Upper lobe of left lung (tissue), 4 donors: ENCODE results near the gene ALS2.

ENCODE experiments used
- CTCF ChIP-seq, 6 experiments: fragments of 450-650 bp in 4 of 6; fragments of 200-600 bp in 2 of 6; sonication (generic) in 2 of 6; IDR thresholded peaks; one replicate each; pipeline ENCODE4 v1.5.1; 2016 to 2019; ENCODE audit warnings: antibody characterized with exemption in 6 of 6
- POLR2A ChIP-seq, 4 donors: fragments of 450-650 bp; IDR thresholded peaks; one replicate each; pipeline ENCODE4 v1.5.1; 2016 to 2017; ENCODE audit warnings: antibody characterized with exemption in 4 of 4, mild to moderate bottlenecking in 2 of 4

DNA sequence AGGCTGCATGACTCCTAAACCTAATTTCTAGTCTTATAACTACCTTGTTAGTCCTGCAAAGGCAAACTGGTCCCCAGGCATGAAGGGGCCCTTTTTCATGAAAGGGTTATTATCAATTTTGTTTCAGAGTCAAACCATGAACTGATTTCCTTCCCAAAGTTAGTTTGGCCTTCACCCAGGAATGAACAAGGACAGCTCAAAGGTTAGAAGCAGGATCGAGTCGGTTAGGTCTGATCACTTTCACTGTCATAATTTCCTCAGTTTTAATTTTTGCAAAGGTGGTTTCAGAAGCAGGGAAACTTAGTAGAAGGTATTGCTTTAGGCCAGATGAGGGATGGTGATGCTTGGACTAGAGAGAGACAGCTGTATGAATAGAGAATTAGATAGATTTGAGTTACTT is 8.7 kb upstream of the ALS2 start:
- no peak for TF ChIP-seq CTCF (IDR thresholded peaks at IDR 0.05)
- no peak for TF ChIP-seq POLR2A (IDR thresholded peaks at IDR 0.05)
